ENCODE measurements around the gene DOCK4.

The DOCK4 gene

GRCh38 chr7:111833466-111833865 lies 372.7 kb downstream of the DOCK4 start:
- DNase-seq (ENCODE audit: low read depth in 2 of 3, low spot score in 2 of 3), result no peak

DNA sequence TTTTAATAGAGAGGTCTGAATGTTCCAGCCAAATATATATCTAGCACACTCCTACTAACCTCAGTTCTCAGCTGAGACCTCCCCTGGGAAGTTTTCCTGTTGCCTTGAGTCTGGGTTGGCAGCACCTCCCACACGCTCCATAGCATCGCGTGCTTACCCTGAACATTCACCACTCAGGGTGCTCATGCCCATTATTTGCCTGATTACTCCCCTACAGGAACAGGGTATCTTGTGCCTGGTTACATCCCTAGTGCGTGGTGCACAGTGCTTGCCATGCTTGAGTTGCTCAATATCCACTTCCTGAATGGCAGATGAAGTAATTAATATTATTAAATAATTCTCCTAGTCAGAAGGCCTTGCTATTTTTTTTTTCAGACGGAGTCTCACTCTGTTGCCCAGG lies 374.0 kb downstream of the DOCK4 start:
- no peak for DNase-seq (ENCODE audit: low read depth in 2 of 3, low spot score in 2 of 3)

- DNase-seq (ENCODE audit: low read depth in 2 of 3, low spot score in 2 of 3), result no peak
These were observed 377.0 kb downstream of the DOCK4 start for GRCh38 chr7:111829221-111829620.

DNA sequence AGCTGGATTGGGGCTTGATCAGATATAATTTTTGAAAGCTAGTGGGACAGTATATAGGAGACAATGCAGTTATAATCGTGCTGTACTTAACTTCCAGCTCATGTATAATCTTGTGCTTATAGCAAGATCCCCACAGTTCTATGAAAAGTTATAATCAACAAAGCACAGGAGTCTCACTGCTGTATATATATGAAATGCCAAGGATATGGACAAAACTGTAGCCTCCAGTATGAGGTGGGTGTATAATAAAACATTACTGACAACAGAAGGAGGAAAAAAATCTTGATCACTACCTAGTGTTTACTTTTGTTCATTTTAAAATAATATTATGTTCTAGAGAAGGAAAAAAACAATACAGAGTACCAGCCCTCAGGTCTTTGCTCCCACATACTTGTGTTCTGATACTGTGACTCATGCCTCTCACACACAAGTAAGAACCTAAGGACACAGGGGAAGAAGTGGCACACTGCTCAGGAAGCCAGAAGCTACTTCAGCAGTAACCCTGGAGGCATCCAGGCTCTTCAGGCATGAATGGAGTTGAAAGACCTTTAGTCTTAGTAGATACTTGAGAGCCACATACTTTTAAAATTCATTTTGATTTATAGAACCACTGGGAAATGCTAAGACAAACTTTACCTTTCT lies 378.2 kb downstream of the DOCK4 start:
- DNase-seq (ENCODE audit: low read depth in 2 of 3, low spot score in 2 of 3), result no peak

- DNase-seq (ENCODE audit: low read depth in 2 of 3, low spot score in 2 of 3), result no peak
These were observed 381.2 kb downstream of the DOCK4 start for GRCh38 chr7:111825046-111825445.

DNA sequence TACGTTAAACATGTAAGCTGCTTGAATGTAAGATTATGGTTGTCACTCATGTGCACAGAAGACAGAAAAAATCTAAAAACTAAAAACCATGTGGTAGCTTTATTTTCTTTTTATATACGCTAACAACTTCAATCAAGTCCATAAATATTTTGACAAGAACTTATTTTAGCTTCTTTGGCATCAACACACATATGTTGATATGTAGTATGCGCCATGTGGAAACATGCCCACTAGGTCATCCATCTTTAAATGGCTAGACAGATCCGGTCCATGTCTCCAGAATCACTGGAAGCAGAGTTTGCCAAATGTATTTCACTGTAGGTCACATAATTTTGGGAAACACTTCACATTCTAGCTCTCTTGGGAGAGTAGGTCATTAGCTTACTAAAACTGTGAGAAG lies 382.4 kb downstream of the DOCK4 start:
- DNase-seq (ENCODE audit: low read depth in 2 of 3, low spot score in 2 of 3), result no peak

- DNase-seq (ENCODE audit: low read depth in 2 of 3, low spot score in 2 of 3), result no peak
These were observed 385.2 kb downstream of the DOCK4 start for GRCh38 chr7:111821046-111821445.

DNA sequence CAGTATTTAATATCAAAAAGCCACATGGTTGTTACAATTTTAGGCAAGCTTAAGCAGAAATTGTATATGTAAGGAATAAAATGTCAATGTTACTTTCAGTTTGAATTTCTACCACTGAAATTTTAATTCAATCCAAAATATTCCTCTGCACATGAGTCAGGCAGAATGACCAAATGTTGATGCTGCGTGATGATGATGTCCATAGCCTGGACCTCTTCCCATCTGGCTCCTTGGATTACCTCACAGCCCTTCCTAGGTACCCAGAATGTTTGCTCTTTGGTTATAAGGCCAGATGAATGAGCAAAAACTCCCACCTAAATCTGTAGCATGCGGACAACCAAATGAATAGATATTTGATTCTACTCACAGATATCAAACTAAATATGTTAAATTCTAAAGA lies 385.6 kb downstream of the DOCK4 start:
- no peak for DNase-seq (ENCODE audit: low read depth in 2 of 3, low spot score in 2 of 3)

DNA sequence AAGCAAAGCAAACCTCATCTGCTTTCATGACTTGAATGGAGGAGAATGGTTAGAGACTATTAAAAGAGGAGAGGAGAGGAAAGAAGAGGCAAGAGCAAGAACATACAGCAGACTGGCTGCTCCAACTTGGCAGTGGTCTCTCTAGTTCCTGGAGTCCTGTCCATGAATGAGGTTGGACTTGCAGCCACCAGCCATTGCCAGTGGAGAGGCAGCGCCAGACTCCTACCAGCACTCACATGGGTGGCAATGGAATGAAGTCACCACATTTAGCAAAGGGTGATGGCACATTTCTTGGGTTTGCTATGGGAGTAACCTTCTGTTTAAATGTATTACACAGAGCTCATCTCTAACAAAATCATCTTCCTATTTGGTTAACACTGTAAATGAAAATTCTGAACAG lies 386.1 kb downstream of the DOCK4 start:
- DNase-seq (ENCODE audit: low read depth in 2 of 3, low spot score in 2 of 3), result no peak

DNA sequence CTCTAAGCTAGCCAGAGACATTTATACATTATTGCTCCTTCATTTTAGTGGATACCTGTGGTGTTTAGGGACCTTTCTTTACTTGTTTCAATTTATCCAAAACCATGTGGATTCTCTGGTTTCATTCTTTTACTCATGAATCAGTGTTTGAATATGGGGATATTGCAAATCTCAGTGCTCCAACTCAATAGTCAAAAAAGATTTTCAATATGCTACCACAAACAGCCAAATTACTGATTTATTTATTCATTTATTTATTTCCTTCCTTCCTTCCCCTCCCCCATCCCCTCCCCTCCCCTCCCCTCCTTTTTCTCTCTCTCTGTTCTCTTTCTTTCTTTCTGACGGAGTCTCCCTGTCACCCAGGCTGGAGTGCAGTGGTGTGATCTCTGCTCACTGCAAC lies 390.8 kb downstream of the DOCK4 start:
- DNase-seq (ENCODE audit: low read depth in 2 of 3, low spot score in 2 of 3), result no peak

DNA sequence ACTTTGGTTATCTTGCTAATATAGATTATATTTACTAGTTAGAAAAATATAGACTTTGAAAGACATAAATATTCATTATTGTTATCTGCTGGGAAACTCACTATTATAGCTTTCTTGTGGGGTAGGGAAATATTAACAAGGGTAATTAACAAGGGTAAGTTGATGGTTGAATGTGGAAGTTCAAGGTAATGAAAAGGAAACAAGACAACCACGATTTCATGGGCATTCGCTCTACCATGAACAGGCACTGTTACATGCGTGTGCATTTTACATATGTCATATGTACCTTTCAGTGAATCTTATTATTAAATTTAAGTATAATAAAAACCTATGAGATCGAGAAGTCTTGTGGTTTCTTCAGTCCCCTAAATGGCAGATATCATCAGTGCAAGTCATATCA lies 392.9 kb downstream of the DOCK4 start:
- DNase-seq (ENCODE audit: low read depth in 2 of 3, low spot score in 2 of 3), result no peak

DNA sequence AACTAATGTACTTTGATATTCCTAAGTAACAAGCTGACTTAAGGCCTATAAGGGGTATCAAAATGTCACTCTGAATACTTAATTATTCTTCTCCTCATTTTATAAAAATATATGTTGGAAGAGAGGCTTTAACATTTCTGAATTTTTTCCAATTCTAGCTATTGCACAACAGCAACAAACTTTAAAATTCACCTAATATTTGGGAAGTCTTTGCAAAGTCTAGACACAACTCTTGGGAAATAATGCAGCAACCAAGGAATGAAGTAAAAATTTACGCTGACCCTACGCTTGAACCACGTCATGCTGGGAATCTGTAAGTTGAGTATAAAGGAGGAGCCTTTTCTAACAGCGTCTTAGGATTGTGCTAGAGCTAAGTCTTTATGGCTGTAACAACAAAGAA lies 400.0 kb downstream of the DOCK4 start:
- no peak for DNase-seq (ENCODE audit: low read depth in 2 of 3, low spot score in 2 of 3)

GRCh38 chr7:111803015-111803758 lies 403.0 kb downstream of the DOCK4 start:
- DNase-seq (ENCODE audit: low read depth in 2 of 3, low spot score in 2 of 3), result no peak

DNA sequence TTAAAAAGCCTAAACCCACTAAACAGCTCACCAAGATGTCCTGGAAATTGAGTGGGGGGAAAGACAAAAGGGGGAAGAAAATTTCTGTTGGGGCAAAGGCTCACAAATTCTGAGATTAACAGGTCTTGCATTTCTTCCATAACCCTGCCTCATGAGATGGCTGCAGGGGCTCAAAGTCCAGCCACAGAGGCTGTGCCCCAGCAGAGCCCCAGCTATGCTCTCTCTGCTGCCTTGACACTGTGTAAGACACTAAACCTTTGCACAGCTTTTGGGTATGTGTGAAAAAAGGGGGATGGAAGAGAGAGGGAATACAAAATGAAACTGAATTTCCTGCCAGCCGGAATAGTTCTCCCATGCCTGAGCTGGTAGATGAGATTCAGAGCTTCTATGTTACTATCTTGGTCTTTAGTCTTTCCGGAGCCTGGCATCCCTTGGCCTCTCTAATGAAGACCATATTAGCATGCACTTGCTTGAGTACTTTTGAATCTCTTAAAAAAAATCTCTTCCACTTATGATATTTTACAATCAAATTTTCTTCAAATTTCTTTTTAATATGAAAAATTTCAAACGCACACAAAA lies 403.9 kb downstream of the DOCK4 start:
- no peak for DNase-seq (ENCODE audit: low read depth in 2 of 3, low spot score in 2 of 3)

GRCh38 chr7:111801277-111801676 lies 404.9 kb downstream of the DOCK4 start:
- no peak for DNase-seq (ENCODE audit: low read depth in 2 of 3, low spot score in 2 of 3)

DNA sequence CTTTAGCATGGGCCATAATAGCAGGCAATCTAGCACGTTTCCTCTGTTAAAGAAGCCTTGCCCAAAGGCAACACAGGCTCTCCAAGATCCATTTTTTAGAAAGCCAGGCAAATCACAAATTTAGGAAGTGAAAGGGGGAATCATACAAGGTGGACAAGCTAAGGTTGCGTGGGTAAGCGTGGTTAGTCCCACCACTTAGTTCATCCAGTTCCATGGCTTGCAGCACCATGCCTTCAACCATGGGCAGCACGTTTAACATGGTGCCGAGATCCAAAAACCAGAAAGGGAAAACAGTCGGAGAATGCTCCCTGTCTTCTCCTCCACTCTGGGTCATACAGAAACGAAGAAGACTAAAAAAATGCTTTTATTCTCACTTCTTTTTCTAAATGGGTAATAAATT lies 409.5 kb downstream of the DOCK4 start:
- no peak for DNase-seq (ENCODE audit: low read depth in 2 of 3, low spot score in 2 of 3)

GRCh38 chr7:111789870-111790269 lies 416.3 kb downstream of the DOCK4 start:
- DNase-seq (ENCODE audit: low read depth in 2 of 3, low spot score in 2 of 3), result no peak

- DNase-seq (ENCODE audit: low read depth in 2 of 3, low spot score in 2 of 3), result no peak
These were observed 417.2 kb downstream of the DOCK4 start for GRCh38 chr7:111789048-111789320.

GRCh38 chr7:111788286-111789047 lies 417.7 kb downstream of the DOCK4 start:
- no peak for DNase-seq (ENCODE audit: low read depth in 2 of 3, low spot score in 2 of 3)

GRCh38 chr7:111787741-111788140 lies 418.5 kb downstream of the DOCK4 start:
- DNase-seq (ENCODE audit: low read depth in 2 of 3, low spot score in 2 of 3), result no peak

GRCh38 chr7:111787099-111787498 lies 419.1 kb downstream of the DOCK4 start:
- no peak for DNase-seq (ENCODE audit: low read depth in 2 of 3, low spot score in 2 of 3)

- DNase-seq (ENCODE audit: low read depth in 2 of 3, low spot score in 2 of 3), result no peak
These were observed 421.1 kb downstream of the DOCK4 start for GRCh38 chr7:111785076-111785475.
